Measurements from ENCODE around the gene CD40LG.
A peak's percentile ranks its signal among the peaks of the same experiment; 100 is the strongest.

The CD40LG gene

DNA sequence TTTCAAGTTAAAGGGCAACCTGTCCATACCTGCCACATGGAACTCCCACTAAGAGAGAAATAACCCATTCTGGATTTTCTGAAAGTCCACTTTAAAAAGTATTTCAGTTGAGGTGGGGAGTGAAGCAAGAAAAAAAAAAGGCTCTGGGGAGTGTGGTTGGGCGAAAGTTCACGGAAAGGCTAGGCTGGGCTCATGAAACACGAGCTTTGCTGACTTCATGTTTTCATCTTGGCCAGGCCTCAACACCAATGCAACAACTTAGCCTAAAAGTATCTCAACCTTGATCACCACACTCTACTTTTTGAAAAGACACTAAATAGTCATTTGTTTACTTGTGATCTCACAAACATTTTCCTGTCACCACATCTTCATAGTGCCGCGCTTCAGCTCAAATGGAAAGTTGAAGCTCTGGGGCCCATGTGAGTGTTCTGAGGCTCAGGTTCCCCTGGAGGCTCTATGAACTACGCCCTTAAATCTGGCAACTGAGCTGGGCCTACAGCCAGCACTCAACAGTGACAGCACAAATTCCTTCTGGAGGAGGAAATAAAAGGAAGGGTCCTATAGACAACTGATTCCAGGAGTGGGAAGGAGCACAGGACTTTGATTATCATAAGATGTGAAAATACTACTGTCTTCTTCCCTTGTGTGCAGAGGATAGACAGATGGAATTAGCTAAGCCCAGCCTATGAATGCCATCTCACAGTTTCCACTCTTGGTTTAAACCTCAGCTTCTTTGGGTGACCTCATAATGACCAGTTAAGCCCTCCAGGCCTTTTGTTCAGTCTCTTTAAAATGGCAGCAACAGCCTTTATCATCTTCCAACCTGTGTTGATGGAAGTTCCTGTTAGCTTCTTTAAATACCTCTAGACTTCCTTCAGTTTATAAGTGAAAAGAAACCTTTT, 5.1 kb downstream of the CD40LG start:
- DNase-seq: no peak

DNA sequence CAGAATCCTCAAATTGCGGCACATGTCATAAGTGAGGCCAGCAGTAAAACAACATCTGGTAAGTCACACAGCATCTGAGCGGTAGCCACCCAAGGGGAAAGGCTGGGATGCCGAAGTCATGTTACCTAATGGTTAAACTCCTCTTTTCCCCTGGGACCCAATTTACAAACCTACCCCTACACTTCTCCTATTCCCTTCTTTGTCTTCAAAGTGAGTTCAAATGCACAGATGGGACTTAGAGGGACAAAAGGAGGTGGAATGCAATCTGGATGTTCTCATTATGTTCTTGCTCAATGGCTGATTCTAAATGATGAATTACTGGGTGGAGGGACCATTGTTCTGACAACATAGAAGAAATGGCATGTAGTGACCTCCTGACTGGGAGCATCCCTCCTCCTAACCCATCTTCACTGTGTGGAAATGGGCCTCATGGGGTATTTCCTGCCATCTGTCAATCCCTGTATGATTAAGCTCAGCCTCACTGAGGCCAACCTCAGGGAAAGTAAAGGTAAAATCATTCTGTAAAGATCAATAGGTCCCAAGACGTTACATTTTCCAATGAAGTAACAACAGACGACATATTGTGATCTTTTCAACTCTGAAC, 8.5 kb downstream of the CD40LG start:
- DNase-seq: no peak

- no peak for DNase-seq
Measured at GRCh38 chrX:136658151-136658550, 10.2 kb downstream of the CD40LG start.

- DNase-seq: no peak
Measured at GRCh38 chrX:136659174-136659573, 11.2 kb downstream of the CD40LG start.

GRCh38 chrX:136660896-136661295, 12.9 kb downstream of the CD40LG start:
- no peak for DNase-seq

DNA sequence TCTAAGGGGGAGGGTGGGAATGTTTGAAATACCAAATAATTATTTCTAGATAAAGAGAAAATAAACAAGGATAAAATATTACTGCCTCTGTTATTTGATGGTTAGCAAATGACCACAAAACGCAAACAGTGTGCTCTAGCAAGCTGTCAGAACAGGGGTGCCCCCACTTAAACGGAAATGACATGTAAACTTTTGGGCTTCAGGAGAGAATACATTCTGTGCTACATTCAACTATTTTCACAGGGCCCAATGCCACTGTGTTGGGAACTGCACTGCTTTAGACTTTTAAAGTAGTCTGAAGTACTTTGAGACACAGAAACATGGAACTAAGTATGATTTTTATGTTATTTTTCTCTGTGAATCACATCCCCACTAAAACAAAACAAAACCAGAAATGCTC, 14.1 kb downstream of the CD40LG start:
- DNase-seq: no peak

DNA sequence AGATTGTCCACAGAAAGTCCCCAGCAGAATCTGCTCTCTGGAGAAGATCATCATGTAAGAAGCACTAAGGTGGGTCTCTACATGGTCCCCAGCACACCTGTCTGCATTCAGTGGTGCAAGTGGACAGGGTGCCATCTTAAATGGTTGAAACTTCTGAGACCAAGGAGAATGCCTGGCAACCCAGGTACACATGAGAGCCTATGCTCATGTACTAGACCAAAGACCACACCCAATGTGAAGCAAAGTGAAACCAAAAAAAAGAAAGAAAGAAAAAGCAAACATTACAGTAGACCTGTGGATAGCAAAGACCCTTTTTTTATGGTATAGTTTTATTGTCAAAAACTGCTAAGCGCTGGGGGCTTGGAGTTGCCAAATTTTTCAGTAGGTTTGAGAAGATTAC, 15.0 kb downstream of the CD40LG start:
- DNase-seq: no peak

DNA sequence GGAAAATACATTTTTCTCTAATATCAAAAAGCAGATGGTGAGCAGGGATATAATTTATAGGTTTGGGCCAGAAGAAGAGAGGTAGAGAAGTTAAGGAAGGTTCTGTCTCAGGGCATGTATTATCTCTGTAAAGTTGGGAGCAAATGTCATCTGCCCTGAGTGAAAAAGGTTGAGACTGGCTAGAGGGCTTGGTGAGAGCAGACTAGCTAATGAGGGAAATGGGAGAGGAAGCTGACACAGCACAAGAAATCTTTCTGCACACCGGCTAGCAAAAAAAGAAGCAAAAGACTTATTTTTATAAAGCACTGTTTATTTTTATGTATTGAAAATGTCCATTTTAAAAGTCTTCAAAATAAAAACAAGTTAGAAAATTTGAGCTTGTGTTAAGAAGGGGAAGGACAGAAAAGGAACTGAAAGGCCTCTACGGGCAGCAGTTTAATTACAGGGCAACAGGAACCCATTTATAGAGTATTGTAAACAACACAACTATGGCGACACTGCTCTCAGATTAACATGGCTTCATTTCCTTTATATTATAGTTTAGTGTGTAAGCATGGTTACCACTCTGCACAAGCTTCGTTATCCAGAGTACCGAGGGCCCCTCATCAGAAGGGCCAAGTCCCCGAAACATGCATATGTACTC, 17.4 kb downstream of the CD40LG start:
- no peak for DNase-seq

- no peak for DNase-seq
Measured at GRCh38 chrX:136666088-136666487, 18.1 kb downstream of the CD40LG start.

DNA sequence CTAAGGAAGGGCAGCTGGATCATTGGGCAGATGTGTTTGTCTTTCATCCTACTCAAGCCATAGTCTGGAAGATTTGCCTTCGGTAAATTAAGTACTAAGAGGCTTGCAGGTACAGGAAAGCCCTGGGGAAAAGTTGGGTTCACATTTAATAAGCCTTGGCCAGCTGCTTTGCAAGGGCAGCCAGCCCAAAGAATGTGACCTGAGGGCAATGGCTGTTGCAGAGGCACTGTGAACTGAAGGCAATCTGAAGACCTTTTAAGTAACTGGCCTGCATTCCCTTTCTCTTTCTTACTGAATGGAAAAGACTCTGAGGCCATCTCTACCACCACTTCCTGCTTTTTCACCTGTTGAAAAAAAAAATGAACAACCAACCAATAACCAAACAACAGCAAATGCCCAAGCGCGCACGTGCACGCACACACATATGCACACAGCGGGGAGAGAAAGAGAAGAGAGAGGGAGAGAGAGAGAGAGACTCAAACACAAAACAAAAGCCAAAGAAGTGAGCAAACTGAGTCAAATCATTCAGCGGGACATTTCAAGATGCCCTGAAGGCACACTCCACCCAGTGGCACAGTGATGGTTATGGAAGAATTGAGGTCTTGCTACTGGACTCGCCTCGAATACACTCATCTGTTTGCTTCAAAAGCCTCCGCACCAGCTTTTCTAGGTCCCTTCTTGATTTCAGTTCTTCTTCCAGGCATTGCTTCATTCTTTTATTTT, 19.6 kb downstream of the CD40LG start:
- no peak for DNase-seq

- no peak for DNase-seq
Measured at GRCh38 chrX:136671006-136671610, 23.1 kb downstream of the CD40LG start.

- no peak for DNase-seq
Measured at GRCh38 chrX:136674270-136674985, 26.5 kb downstream of the CD40LG start.

DNA sequence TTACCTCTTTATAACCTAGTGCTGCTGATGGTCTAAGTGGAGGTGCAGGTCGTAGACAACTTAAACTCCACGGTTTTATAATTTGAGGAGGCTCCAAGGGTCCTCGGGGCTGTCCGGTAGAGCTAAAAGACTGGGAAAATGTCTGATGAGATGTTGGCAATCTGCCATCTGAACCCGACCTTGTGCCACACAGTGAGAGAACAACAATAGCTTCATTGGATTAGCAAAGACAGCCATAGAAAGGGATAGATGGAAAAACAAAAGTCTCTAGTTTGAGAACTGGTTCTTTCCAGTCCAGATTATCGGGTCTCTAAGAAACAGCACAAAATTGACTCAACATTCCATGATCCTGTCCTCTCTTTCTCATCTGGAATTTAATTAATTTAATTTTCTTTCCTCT, 31.6 kb downstream of the CD40LG start:
- DNase-seq: no peak

- no peak for DNase-seq
Measured at GRCh38 chrX:136684120-136684519, 36.2 kb downstream of the CD40LG start.

DNA sequence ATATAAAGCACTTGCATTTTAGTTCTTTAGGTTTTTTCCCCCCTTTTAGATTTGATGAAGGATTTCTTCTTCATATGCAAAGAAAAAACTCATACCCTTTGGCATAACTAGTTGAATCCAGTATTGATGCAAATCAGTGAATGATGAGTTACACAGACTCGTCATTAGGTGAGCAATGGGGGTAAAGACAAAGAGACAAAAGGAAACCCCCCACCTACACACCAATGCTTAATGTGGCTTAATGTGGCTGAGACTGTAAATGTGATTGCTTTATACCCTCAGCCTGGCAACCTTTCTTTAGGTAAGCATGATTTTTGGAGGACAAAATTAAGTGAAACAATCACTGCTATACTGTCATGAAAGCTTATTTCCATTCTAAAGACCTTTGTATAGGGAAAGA, 39.5 kb downstream of the CD40LG start:
- DNase-seq: no peak

DNA sequence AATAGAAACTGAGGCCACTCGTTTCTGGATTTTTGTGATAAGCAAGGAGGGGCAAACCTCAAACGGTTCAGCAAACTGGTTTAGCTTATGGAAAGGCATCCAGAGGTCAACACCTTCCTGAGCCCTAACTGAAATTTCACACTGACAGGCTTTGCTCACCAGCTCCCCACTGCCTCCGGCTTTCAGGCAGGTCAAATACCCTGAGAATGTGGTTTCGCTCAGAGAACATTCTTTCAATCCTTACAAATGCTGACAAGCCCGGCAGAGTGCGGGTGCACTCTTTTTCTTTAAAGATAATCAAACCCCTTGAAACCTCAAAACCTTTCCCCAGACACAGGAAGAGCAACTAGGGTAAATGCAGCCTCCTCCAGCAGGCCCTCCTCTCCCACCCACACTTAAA, 41.5 kb downstream of the CD40LG start:
- no peak for DNase-seq

DNA sequence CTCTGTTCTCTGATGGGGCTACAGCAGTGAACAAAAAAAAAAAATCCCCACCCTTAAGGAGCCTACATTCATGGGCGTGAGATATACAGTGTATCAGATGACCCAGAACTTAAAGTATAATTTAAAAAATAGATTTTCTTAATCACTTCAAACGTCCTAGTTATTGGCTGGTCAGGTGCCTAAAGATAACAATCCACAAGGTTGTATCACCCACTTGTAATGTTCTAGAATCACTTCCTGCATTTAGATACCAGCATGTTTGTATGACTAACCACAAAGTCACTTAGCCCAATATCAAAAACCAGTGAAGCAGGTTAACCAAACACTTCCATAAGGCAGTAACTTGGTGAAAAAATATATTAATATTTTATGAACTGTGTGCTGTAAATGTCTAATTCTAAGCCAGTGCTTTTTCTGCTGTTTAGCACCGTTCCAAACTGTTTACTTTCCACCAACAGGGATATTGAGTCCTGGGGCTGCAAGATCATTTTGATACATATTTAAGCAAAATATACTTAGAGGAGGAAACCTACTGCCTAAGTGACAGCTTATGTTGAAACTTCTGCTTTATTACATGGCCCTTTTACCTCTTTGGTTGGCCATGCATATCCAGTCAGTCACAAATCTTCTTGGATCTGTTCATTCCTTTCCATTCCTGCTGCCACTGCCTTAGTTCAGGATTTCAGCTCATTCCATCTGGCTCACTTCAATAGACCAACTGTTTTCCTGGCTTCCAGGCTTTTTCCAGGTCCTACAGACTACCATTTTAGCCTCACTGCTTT, 43.3 kb downstream of the CD40LG start:
- no peak for DNase-seq

GRCh38 chrX:136692271-136692670, 44.3 kb downstream of the CD40LG start:
- DNase-seq: no peak

DNA sequence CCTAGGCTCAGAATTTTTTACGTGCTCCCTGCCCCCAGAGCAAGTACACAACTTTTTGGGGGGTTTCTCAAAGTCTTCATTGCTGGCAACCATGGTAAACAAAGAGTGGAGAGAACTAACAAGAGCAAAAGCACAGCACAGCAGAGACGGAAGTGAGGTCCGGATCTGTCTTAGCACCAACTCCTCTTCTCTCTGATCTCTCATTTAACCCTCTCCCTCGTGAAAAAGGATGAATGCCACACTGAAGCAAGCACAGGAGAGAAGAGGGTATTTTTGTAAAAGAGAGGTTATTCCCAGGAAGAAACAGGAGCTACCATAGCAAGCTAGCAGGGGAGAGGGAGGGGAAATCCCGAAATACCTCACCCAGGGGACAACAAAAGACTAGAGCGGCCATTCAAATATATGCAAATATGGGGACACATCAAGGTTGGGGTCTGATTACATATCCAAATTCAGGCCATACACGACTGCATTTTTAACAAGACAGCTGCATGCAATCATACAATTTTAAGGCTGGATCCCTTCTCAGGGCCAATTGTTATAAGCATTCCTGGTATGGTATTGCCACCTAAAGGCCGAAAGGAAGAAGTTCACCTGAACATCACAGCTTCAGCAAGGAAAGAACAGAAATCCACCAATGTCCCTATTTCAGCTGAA, 46.6 kb downstream of the CD40LG start:
- peak; percentile 32 to 49 for DNase-seq

- no peak for DNase-seq
Measured at GRCh38 chrX:136697156-136697555, 49.2 kb downstream of the CD40LG start.

- peak in 1 of 2 experiments; percentile 2 for DNase-seq
Measured at GRCh38 chrX:136708348-136708747, 60.4 kb downstream of the CD40LG start.
